Measurements from ENCODE around the gene PPM1H.

The PPM1H gene

DNA sequence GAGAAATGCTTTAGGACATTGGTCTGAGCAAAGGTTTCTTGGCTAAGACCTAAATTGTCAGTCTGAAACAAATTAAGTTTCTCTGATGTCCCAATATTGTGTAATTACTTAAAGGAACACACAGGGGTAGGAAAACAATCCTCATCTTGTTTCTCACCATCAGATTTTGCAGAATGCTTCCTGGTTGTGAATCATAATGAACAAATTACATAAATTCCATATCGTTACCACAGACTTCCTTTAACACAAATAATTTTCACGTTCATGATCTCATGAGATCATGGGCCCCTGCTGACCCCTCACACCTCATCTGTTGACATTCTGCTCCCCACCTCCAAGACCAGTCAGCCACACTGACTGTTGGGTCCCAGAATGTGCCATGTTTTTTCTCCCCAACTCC, 274.2 kb downstream of the PPM1H start:
- Histone ChIP-seq H3K27me3 (no peaks in the 10 kb centered on the region), H3K9me3 (no peaks in the 10 kb centered on the region), H3K27ac (no peak overlapping the region), H3K4me3 (ENCODE audit: low read depth in 1 of 2, low read length in 1 of 2) (no peak overlapping the region), H3K36me3 (no peaks in the 10 kb centered on the region), H3K4me1 (ENCODE audit: control insufficient read depth in 1 of 2, insufficient read depth in 1 of 2, low read depth in 1 of 2, low read length in 1 of 2) (peaks cover 3 to 4% of the 10 kb centered on the region in 2 experiments)
- TF ChIP-seq, protein P1, sequence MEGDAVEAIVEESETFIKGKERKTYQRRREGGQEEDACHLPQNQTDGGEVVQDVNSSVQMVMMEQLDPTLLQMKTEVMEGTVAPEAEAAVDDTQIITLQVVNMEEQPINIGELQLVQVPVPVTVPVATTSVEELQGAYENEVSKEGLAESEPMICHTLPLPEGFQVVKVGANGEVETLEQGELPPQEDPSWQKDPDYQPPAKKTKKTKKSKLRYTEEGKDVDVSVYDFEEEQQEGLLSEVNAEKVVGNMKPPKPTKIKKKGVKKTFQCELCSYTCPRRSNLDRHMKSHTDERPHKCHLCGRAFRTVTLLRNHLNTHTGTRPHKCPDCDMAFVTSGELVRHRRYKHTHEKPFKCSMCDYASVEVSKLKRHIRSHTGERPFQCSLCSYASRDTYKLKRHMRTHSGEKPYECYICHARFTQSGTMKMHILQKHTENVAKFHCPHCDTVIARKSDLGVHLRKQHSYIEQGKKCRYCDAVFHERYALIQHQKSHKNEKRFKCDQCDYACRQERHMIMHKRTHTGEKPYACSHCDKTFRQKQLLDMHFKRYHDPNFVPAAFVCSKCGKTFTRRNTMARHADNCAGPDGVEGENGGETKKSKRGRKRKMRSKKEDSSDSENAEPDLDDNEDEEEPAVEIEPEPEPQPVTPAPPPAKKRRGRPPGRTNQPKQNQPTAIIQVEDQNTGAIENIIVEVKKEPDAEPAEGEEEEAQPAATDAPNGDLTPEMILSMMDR (IDR thresholded peaks at IDR 0.05) = no peak

DNA sequence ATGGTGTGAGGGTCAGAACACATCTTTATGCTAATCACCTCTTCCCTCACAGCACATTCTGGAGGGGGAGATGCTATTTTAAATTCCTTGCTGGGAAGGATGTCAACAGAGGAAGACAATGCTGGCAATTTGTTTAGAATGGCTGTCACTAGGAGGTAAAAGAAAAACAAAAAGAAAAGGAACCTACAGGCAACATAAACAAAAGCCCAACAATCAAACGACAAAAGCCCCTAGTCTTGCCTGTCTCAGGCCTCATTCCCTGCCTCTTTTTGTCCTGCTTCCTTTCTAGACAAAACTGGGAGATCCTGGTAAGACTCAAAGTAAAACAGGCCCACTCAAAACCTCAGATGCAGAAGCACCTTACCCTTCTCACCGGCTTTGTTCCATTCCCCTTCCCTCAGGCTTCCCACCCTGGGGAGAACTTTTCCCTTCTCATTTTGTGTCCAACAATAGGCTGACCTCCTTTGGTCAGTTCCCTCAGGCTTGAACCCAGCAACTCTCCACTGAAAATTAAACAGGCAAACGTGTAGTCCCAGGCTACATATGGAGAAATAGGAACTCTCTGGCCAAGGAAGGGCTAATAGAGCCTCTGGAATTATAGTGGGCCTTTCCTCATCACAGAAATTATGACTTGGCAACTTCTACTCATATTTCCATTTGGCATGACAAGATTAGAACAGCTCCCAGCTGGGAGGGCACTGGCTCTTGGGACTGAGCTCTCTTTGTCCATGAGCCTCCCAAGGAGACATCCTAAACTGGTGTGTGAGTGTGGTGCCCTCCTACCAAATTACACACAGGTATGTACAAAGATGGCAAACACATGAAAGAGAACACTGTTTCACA, 275.3 kb downstream of the PPM1H start:
- TF ChIP-seq, protein P1 (IDR thresholded peaks at IDR 0.05) = no peak
- Histone ChIP-seq H3K9me3 (no peaks in the 10 kb centered on the region), H3K27me3 (no peaks in the 10 kb centered on the region), H3K4me3 (ENCODE audit: low read depth in 1 of 2, low read length in 1 of 2) (no peak overlapping the region), H3K36me3 (no peaks in the 10 kb centered on the region), H3K4me1 (ENCODE audit: control insufficient read depth in 1 of 2, insufficient read depth in 1 of 2, low read depth in 1 of 2, low read length in 1 of 2) (peaks cover 4% of the 10 kb centered on the region in 2 experiments), H3K27ac (no peak overlapping the region)

DNA sequence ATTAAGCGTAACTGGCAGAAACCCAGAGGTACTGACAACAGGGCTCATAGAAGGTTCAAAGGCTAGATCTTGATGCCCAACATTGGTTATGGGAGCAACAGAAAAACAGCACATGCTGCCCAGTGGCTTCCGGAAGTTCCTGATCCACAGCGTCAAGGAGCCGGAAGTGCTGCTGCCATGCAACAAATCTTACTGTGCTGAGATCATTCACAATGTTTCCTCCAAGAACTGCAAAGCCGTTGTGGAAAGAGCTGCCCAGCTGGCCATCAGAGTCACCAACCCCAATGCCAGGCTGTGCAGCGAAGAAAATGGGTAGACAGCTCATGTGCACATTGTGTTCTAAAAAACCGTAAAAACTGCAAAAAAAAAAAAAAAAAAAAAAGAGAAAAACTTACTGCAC, 276.0 kb downstream of the PPM1H start:
- TF ChIP-seq, protein P1 (IDR thresholded peaks at IDR 0.05) = no peak
- Histone ChIP-seq H3K36me3 (no peaks in the 10 kb centered on the region), H3K4me3 (ENCODE audit: low read depth in 1 of 2, low read length in 1 of 2) (no peak overlapping the region), H3K9me3 (no peaks in the 10 kb centered on the region), H3K27ac (no peak overlapping the region), H3K4me1 (ENCODE audit: control insufficient read depth in 1 of 2, insufficient read depth in 1 of 2, low read depth in 1 of 2, low read length in 1 of 2) (peaks cover 4 to 6% of the 10 kb centered on the region in 2 experiments), H3K27me3 (no peaks in the 10 kb centered on the region)

DNA sequence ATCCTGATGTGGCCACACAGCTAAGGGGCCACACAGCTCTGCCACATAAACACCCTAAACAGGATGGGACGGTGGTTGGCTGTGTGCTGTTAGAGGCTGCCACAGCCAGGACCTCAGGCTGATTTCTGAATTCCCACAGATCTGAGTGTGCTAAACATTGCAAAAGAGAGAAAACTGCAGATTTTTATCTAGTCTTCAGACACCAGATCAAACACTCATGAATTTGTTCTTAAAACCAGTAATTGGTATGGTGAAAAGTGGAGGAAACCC, 277.7 kb downstream of the PPM1H start:
- TF ChIP-seq, protein P1 (IDR thresholded peaks at IDR 0.05) = no peak
- H3K27ac ChIP-seq = no peak overlapping the region
- no peaks in the 10 kb centered on the region for H3K36me3 ChIP-seq
- no peak overlapping the region for H3K4me3 ChIP-seq (ENCODE audit: low read depth in 1 of 2, low read length in 1 of 2)
- no peaks in the 10 kb centered on the region for H3K27me3 ChIP-seq
- H3K4me1 ChIP-seq (ENCODE audit: control insufficient read depth in 1 of 2, insufficient read depth in 1 of 2, low read depth in 1 of 2, low read length in 1 of 2) = peaks cover 4 to 6% of the 10 kb centered on the region in 2 experiments
- H3K9me3 ChIP-seq = no peaks in the 10 kb centered on the region

DNA sequence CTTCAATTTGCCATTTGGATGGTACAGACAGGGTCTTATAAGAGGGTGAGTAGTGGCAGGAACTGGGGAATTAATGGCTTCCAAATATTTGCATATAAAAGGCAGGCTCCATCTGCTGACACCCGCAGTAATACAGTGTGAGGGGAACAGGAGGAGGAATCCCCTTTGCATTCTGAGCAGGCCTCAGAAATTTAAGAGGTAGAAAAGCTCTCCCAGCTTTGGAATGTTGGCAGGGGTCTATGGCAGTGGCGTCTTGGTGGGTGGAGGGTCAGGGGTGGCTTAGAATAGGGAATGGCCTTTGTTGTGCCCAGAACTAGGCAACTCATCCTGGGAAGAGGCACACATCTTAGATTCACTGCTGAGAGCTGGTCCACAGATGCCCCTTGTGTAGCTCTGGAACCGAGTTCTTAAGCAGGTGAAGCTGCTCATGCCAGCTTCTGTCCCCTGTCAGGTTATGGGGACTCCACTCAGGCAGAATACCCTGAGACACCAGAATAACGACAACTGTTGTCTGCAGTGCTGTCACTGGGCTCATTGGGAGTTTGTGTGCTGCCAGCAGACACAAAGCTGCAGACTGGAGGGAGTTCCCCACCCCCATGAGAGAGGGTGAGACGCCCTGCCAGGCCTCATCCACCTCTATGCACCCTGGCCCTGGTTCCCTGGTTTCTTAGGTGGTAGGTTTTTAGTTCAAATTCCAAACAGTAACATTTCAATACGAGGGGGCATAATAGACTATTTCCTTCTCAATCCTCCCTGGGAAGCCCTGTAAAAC, 278.2 kb downstream of the PPM1H start:
- Histone ChIP-seq H3K4me1 (ENCODE audit: control insufficient read depth in 1 of 2, insufficient read depth in 1 of 2, low read depth in 1 of 2, low read length in 1 of 2) (peaks cover 4 to 6% of the 10 kb centered on the region in 2 experiments), H3K27me3 (no peaks in the 10 kb centered on the region), H3K36me3 (no peaks in the 10 kb centered on the region), H3K9me3 (no peaks in the 10 kb centered on the region), H3K4me3 (ENCODE audit: low read depth in 1 of 2, low read length in 1 of 2) (no peak overlapping the region), H3K27ac (no peak overlapping the region)
- TF ChIP-seq, protein P1 (IDR thresholded peaks at IDR 0.05) = no peak
